Activated CD8-positive, alpha-beta memory T cell treated with anti-CD3 and anti-CD28 coated beads for 36 hours (primary cell): Measurements from ENCODE around the gene OBSCN. TPM values are rescaled to one million over a fixed set of nuclear protein-coding genes. Genes with fewer than 3 reads are reported as not detected.
"Not testable (repeated sequence)": the region's sequence is repeated elsewhere in the genome, so short reads cannot be mapped to it uniquely, and the experiment has no call there.

Experiments used
- CTCF ChIA-PET: fragments of 350-600 bp; sonication (Branson Sonifier 250); formaldehyde crosslinking; loops from one replicate; lab custom pipeline; 2021; ENCODE audit warnings: antibody characterized with exemption; lab: Charles Lee
- POLR2A ChIA-PET: fragments of 350-600 bp; sonication (Branson Sonifier 250); formaldehyde crosslinking; loops from one replicate; lab custom pipeline; 2021; ENCODE audit warnings: antibody characterized with exemption; lab: Charles Lee
- total RNA-seq, 2 experiments: library from RNA; stranded (reverse); gene quantifications; one replicate each; pipeline ENCODE4 v1.2.3, GENCODE V29; 2021

OBSCN gene
- total RNA-seq, 2 experiments from 2014 or later: 8.3 to 10.1 TPM

- CTCF ChIA-PET: no interaction called here
- POLR2A ChIA-PET: no interaction called here
Measured at GRCh38 chr1:228181645-228182034, 26.2 kb upstream of the OBSCN start.

- ChIA-PET POLR2A (no interaction called here), CTCF (no interaction called here)
Measured at GRCh38 chr1:228182296-228183030, 25.4 kb upstream of the OBSCN start.

- ChIA-PET POLR2A (no interaction called here), CTCF (no interaction called here)
Measured at GRCh38 chr1:228184152-228184551, 23.7 kb upstream of the OBSCN start.

- ChIA-PET CTCF (no interaction called here), POLR2A (interaction anchor here (0.7 kb wide), 1 partner anchor 28 kb away, joined by 3 read pairs; no protein-coding TSS in a partner anchor)
Measured at GRCh38 chr1:228185641-228185965, 22.2 kb upstream of the OBSCN start.

GRCh38 chr1:228188249-228188648 is 19.6 kb upstream of the OBSCN start:
- POLR2A ChIA-PET, CTCF ChIA-PET: not testable (repeated sequence)

GRCh38 chr1:228190182-228190581 is 17.7 kb upstream of the OBSCN start:
- POLR2A ChIA-PET: no interaction called here
- CTCF ChIA-PET: no interaction called here

GRCh38 chr1:228190778-228191177 is 17.1 kb upstream of the OBSCN start:
- ChIA-PET CTCF (no interaction called here), POLR2A (no interaction called here)

- POLR2A ChIA-PET: no interaction called here
- CTCF ChIA-PET: no interaction called here
Measured at GRCh38 chr1:228194436-228194835, 13.4 kb upstream of the OBSCN start.

- POLR2A ChIA-PET: no interaction called here
- CTCF ChIA-PET: no interaction called here
Measured at GRCh38 chr1:228194921-228195812, 12.7 kb upstream of the OBSCN start.

GRCh38 chr1:228197555-228198147 is 10.2 kb upstream of the OBSCN start:
- CTCF ChIA-PET: no interaction called here
- POLR2A ChIA-PET: no interaction called here

- POLR2A ChIA-PET: interaction anchor here (0.5 kb wide), 1 partner anchor 183 kb away, joined by 4 read pairs; no protein-coding TSS in a partner anchor
Measured at GRCh38 chr1:228198977-228199590, 8.8 kb upstream of the OBSCN start.

GRCh38 chr1:228204958-228205357 is 2.9 kb upstream of the OBSCN start:
- ChIA-PET CTCF (no interaction called here), POLR2A (no interaction called here)

More at GRCh38 chr1:228198977-228199590, 8.8 kb upstream of the OBSCN start:
- CTCF ChIA-PET: no interaction called here

GRCh38 chr1:228205526-228206436 is 2.1 kb upstream of the OBSCN start:
- ChIA-PET CTCF (no interaction called here), POLR2A (no interaction called here)

- ChIA-PET POLR2A (no interaction called here), CTCF (no interaction called here)
Measured at GRCh38 chr1:228206582-228207351, 1.1 kb upstream of the OBSCN start.

- ChIA-PET POLR2A (no interaction called here), CTCF (no interaction called here)
Measured at GRCh38 chr1:228207381-228207810, 448 bp upstream of the OBSCN start.

GRCh38 chr1:228208831-228209551 is 1.1 kb downstream of the OBSCN start:
- POLR2A ChIA-PET: no interaction called here
- CTCF ChIA-PET: no interaction called here

GRCh38 chr1:228209657-228210056 is 1.8 kb downstream of the OBSCN start:
- ChIA-PET POLR2A (no interaction called here), CTCF (no interaction called here)
